DND-41 (cell line): ENCODE measurements around the gene RSL24D1.

Experiments used
- ATAC-seq: fragments of 200-7000 bp; cut with Tn5 transposase; 3 replicates; pipeline ENCODE4 v1.9.1; 2021; ENCODE audit warnings: low read depth; ENCODE audit not compliant: insufficient read depth
- DNase-seq: peaks from one replicate; pipeline ENCODE4 v3.0.0-alpha.2; 2020
- H2AFZ ChIP-seq: 2 replicates; pipeline ENCODE4 v1.6.0; 2012; ENCODE audit warnings: low read depth, low read length
- H3K27ac ChIP-seq: 2 replicates; pipeline ENCODE4 v1.5.1; 2012; ENCODE audit warnings: low read length, inconsistent platforms
- H3K27me3 ChIP-seq: fragments of 200-600 bp; sonication (generic); 2 replicates; pipeline ENCODE4 v1.6.0; 2012; ENCODE audit warnings: low read length, mild to moderate bottlenecking, inconsistent platforms; ENCODE audit not compliant: insufficient read depth, poor library complexity
- H3K36me3 ChIP-seq: 2 replicates; pipeline ENCODE4 v1.5.1; 2012; ENCODE audit warnings: low read length, inconsistent platforms; ENCODE audit not compliant: insufficient read depth
- H3K4me1 ChIP-seq: 2 replicates; pipeline ENCODE4 v1.5.1; 2012; ENCODE audit warnings: mild to moderate bottlenecking, low read length; ENCODE audit not compliant: insufficient read depth
- H3K4me2 ChIP-seq: 2 replicates; pipeline ENCODE4 v1.6.0; 2012; ENCODE audit warnings: mild to moderate bottlenecking, moderate library complexity, low read length, inconsistent platforms; ENCODE audit not compliant: insufficient read depth
- H3K4me3 ChIP-seq, 2 experiments: fragments of 200-600 bp in 1 of 2; shearing (Covaris generic) in 1 of 2; 2 replicates each; pipeline ENCODE4 v1.5.1; 2012 to 2016; ENCODE audit warnings: inconsistent platforms in 2 of 2, low read length in 2 of 2, mild to moderate bottlenecking in 2 of 2, low read depth in 1 of 2, moderate library complexity in 1 of 2
- H3K79me2 ChIP-seq: 2 replicates; pipeline ENCODE4 v1.6.0; 2012; ENCODE audit warnings: low read length, inconsistent platforms; ENCODE audit not compliant: insufficient read depth
- H3K9ac ChIP-seq: 2 replicates; pipeline ENCODE4 v1.6.0; 2012; ENCODE audit warnings: low read depth, mild to moderate bottlenecking, inconsistent platforms, low read length, moderate library complexity
- H3K9me3 ChIP-seq: 2 replicates; pipeline ENCODE4 v1.5.1; 2012; ENCODE audit warnings: low read length, moderate library complexity, mild to moderate bottlenecking, inconsistent platforms; ENCODE audit not compliant: insufficient read depth, severe bottlenecking
- H4K20me1 ChIP-seq: 2 replicates; pipeline ENCODE4 v1.6.0; 2012; ENCODE audit warnings: low read length; ENCODE audit not compliant: insufficient read depth
- CTCF ChIP-seq: IDR thresholded peaks from 2 replicates; pipeline ENCODE4 v1.5.1; 2012; ENCODE audit warnings: borderline replicate concordance, low read length, moderate library complexity, mild to moderate bottlenecking; ENCODE audit not compliant: poor library complexity, severe bottlenecking; ENCODE audit errors: extremely low read depth
- EZH2 ChIP-seq: IDR thresholded peaks from 3 replicates; pipeline ENCODE4 v1.6.1; 2012; ENCODE audit warnings: borderline replicate concordance, low read depth, mild to moderate bottlenecking, moderate library complexity, low read length, inconsistent platforms; ENCODE audit not compliant: severe bottlenecking

Gene RSL24D1

GRCh38 chr15:55132672-55133071, 64.1 kb downstream of the RSL24D1 start:
- Histone ChIP-seq H3K4me3 (no peak overlapping the region), H3K36me3 (no peaks in the 10 kb centered on the region), H3K4me1 (no peaks in the 10 kb centered on the region), H3K9ac (no peak overlapping the region), H4K20me1 (no peaks in the 10 kb centered on the region), H3K27me3 (no peaks in the 10 kb centered on the region), H3K9me3 (peaks cover 7% of the 10 kb centered on the region), H3K79me2 (no peaks in the 10 kb centered on the region), H3K27ac (no peak overlapping the region), H2AFZ (no peak overlapping the region), H3K4me2 (no peak overlapping the region)
- DNase-seq (no peak), ATAC-seq (no peak)
- TF ChIP-seq EZH2 (no peak), CTCF (no peak)
